GM18511 (cell line): ENCODE data around the gene SLC44A2.
"Not testable (repeated sequence)": the region's sequence is repeated elsewhere in the genome, so short reads cannot be mapped to it uniquely, and the experiment has no call there.

ENCODE experiments used
- ATAC-seq: cut with Tn5 transposase; IDR thresholded peaks from one replicate; pipeline ENCODE4 v1.9.1; 2021; ENCODE audit warnings: mild to moderate bottlenecking, moderate library complexity; ENCODE audit not compliant: unreplicated experiment

Gene SLC44A2

DNA sequence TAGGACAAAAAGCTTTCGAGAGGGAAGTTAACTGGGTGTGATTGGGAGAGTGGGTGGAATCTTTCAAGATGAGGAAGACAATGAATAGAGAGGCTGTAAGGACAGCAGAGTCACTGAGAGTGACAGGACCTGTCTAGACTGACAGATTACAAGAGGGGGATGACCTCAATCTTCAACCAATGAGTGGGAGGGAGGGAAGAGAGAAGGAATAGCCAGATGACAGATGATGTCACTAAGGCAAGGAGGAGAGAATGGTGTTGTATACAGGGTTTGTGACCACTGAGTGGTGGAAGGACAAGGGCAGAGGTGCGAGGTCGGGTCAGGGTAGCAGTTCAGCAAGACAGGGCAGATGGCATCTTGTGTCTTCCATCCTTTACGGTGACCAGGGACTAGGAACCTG is 23.0 kb downstream of the SLC44A2 start:
- ATAC-seq = no peak

DNA sequence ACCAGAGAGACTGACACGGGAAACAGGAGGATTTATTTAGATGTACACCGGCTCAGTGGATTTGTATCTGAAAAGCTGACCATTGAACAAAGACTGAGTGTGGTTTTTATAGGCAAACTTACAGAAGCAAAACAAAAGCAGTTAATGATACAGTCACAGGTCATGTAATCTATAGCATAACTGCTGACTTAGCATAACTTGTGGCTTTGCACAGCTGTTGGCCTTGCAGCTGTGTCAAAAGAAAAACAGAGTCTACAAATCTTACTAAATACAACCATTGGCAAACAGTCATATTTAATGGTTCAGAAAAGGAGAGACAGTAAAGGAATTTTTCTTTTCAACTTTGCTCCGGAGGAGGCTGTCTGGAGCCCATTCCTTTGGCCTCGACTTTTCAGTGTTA is 26.5 kb downstream of the SLC44A2 start:
- no peak for ATAC-seq

GRCh38 chr19:10653482-10653731 is 28.1 kb downstream of the SLC44A2 start:
- ATAC-seq = no peak

DNA sequence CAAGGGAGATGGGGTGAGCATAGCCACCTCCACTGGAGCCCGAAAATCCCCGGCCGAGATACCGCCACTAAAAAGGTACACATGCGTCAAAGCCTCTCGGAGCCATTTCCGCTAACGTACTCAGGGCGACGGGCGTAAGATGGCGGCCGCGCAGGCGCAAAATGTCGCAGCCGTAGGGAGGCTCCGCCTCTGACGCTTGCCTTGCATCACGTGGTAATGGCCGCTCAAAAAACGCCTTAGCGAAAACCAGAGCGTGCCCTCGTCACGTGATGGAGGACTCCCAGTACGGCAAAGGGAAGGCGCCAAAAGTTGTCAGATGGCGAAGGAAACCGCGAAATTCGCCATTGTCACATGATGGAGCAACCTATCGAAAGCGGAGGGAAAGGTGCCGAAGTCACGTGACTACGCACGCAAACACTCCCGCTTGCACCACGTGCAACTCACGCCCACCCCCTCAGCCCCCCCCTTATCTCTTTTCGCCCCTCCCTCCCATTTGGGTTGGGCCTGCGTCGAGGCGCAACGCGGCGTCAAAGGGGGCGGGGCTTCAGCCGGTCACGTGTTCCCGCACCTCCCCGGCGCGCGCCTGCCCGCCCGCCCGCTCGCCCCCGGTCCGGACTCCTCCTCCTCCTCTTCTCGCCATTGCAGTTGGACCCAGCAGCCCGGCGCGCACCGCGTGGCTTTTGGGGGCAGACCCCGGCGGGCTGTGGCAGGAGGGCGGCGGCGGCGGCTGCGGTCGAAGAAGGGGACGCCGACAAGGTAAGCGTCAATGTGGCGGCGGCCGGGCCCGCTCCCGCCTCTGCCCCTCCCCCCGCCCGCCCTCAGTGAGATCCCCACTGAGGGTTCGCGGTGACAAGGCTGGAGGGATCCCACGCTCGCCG is 28.6 kb downstream of the SLC44A2 start, which contains the start of gene ILF3:
ILF3 (plus strand) TSS at position 615 of the 878 bp plus-strand sequence. CDS start 16,260 bp downstream, outside the sequence.
- ATAC-seq = peak; percentile 81

DNA sequence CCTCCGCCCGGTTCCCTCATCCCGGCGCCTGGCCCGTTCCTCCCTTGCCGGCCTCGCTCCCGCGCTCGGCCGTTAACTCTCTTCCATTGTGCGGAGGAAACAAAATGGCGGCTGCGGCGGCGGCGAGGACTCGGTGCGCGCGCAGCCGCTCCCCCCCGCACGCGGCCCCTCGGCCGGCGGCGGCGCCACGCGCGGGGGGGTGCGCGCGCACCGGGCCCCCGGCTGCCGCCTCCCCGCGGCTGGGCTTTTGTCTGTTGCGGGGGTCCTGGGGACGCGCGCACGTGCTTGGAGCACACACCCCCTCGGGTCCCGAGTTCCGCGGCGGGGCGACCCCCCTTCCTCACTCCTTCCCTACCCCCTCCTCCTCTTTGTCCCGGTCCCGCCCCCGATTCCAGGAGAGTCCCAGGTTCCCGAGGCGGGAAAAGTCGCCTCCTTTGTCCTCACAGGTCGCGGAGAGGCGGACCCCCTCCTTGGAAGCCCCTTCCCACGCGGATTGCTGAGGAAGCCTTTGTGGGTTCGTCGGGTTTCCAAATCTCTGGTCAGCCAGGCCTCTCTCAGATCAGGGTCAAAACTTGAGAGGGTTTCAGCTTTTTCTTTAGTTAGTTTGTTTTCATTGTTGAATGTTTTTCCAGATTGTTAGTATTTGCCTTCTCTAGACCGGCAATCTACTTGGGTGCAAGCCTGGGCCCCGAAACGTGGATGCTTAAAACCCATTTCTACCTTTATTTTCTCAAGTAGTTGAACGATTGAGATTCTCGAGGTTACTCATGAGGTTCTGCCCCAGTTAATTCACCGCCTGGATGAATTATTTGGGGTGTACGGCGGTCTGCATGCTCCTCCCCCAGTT is 29.5 kb downstream of the SLC44A2 start:
- ATAC-seq = peak; percentile 15

- ATAC-seq = no peak
These were observed 30.3 kb downstream of the SLC44A2 start for GRCh38 chr19:10655457-10656312.

- ATAC-seq = no peak
These were observed 35.0 kb downstream of the SLC44A2 start for GRCh38 chr19:10660346-10660745.

- no peak for ATAC-seq
These were observed 36.6 kb downstream of the SLC44A2 start for GRCh38 chr19:10661946-10662345.

DNA sequence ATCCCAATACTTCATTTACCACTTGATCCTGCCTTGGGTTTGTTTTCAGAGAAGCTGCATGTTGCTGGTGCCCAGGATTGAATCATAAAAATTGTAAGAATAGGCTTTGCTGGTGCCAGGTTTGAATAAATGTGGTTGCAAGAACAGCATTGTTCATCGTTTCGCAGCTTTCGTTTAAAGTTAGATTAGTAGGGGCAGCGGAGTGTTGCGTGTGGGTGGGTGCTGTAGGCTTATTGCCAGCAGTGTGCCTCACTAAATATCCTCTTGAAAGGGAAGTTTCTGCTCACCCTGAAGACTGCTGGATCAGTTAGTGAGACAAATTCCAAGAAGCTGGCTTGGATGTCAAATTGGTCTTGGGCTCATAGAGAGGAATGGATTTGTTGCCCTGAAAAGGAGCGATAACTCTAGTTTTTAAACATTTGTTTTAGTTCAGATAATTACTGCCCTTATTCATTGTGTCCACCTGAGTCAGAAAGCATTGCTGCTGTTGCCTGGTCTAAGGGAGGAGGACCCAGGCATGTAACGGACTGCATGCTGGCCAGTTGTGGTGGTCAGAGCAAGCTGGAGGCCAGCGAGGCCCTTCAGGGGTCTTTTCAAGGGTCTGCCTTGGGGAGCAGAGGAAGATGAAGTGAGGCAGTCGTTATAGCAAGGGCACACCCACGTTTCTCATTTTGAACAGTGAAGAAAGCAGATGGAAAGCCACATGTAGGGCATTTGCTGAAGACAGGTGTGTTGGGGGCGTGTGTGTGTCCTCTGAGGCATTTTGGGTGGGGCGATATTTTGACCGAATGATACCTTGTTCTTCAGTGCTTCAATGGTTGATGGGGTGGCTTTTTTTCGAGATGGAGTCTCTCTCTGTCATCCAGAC is 37.3 kb downstream of the SLC44A2 start:
- ATAC-seq = no peak

- not testable (repeated sequence) for ATAC-seq
These were observed 37.9 kb downstream of the SLC44A2 start for GRCh38 chr19:10663252-10663563.

DNA sequence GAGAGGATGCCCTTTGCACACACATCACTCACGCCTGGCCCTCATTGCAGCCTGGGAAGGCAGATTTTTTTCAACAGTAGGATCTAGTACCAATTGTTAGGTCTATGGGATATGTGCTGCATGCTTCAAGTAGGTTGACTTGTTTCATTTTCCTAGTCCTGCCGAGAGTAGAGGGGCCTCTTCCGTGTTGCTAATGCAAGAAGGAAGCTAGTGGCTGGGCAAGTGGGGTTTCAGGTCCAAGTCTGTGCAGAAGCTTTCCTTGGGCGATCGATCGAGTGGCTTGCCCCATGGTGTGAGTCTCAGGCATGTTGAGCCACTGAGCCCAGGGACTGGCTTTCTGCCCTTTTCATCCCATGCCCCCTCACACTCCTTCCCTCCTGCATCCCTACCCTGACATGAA is 42.5 kb downstream of the SLC44A2 start:
- no peak for ATAC-seq

- no peak for ATAC-seq
These were observed 43.9 kb downstream of the SLC44A2 start for GRCh38 chr19:10669246-10669645.

- ATAC-seq = no peak
These were observed 44.8 kb downstream of the SLC44A2 start for GRCh38 chr19:10670182-10670581.

DNA sequence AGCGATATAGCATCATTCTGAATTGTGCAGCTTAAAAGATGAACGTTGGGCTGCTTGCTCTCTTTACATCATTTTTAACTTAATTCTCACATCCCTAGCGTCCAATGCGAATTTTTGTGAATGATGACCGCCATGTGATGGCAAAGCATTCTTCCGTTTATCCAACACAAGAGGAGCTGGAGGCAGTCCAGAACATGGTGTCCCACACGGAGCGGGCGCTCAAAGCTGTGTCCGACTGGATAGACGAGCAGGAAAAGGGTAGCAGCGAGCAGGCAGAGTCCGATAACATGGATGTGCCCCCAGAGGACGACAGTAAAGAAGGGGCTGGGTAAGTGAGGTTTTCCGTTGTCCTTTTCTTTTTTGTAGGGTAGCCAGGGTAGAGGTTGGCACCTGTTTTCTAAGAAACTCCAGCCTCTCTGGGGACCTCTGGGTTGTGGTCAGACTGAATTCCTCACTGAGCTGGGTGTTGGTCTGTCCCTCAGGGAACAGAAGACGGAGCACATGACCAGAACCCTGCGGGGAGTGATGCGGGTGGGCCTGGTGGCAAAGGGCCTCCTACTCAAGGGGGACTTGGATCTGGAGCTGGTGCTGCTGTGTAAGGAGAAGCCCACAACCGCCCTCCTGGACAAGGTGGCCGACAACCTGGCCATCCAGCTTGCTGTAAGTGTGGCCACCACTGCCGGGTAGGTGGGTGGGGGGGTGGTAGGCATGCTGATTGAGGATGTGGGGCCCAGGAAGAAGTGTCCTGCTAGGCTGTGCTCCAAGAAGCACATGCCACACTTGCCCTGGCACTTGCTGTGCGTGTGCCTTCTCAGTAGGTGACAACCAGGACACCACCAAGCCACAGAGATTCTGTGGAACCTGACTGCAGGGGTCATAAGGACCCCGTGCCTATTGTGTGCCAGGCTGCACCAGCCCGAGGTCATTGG is 45.8 kb downstream of the SLC44A2 start:
- ATAC-seq = no peak

GRCh38 chr19:10671922-10672321 is 46.6 kb downstream of the SLC44A2 start:
- ATAC-seq = not testable (repeated sequence)

DNA sequence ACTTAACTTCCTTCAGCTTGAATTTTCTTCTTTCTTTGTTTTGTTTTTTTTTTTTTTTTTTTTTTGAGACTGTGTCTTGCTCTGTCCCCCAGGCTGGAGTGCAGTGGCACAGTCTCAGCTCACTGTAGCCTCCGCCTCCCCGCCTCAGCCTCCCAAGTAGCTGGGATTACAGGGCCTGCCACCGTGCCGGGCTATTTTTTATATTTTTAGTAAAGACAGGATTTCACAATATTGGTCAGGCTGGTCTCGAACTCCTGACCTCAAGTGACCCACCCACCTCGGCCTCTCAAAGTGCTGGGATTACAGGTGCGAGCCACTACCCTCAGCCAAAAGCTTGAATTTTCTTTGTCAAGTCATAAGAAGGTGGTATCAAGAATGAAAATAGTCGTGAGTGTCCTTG is 49.9 kb downstream of the SLC44A2 start:
- not testable (repeated sequence) for ATAC-seq

- no peak for ATAC-seq
These were observed 52.4 kb downstream of the SLC44A2 start for GRCh38 chr19:10677751-10678150.

GRCh38 chr19:10678813-10679212 is 53.5 kb downstream of the SLC44A2 start:
- ATAC-seq = no peak

GRCh38 chr19:10679743-10680142 is 54.4 kb downstream of the SLC44A2 start:
- no peak for ATAC-seq
